H1 (cell line): ENCODE measurements around the gene SVOPL. TPM values are rescaled to one million over a fixed set of nuclear protein-coding genes. Genes with fewer than 3 reads are reported as not detected.

Experiments
- HDAC2 ChIP-seq, 2 experiments: fragments of 300-600 bp in 1 of 2; sonication (generic) in 1 of 2; IDR thresholded peaks; 2 replicates each; pipeline ENCODE4 v1.6.1; 2011 to 2012; ENCODE audit warnings: low read depth in 2 of 2, low read length in 2 of 2, mild to moderate bottlenecking in 2 of 2, moderate library complexity in 2 of 2, borderline replicate concordance in 1 of 2, inconsistent platforms in 1 of 2
- KDM1A ChIP-seq: fragments of 200-600, 300-600 bp; sonication (generic); IDR thresholded peaks from 2 replicates; pipeline ENCODE4 v1.7.1; 2016; ENCODE audit warnings: mild to moderate bottlenecking, low read length, borderline replicate concordance
- SAP30 ChIP-seq: fragments of 300-600 bp; sonication (generic); IDR thresholded peaks from 2 replicates; pipeline ENCODE4 v1.7.1; 2012; ENCODE audit warnings: low read length, moderate library complexity, mild to moderate bottlenecking, inconsistent platforms; ENCODE audit not compliant: insufficient read depth, insufficient replicate concordance
- SIN3A ChIP-seq, 2 experiments: IDR thresholded peaks in 1 of 2; conservative IDR thresholded peaks in 1 of 2; 2 replicates each; pipeline ENCODE4 v1.6.1; 2011 to 2012; ENCODE audit warnings: low read length in 2 of 2, improper control_type of control experiment in 1 of 2, low read depth in 1 of 2, mild to moderate bottlenecking in 1 of 2
- TAF1 ChIP-seq: IDR thresholded peaks from 2 replicates; pipeline ENCODE4 v1.6.1; 2011; ENCODE audit warnings: mild to moderate bottlenecking, low read depth, low read length
- YY1 ChIP-seq: IDR thresholded peaks from 2 replicates; pipeline ENCODE4 v1.6.1; 2011; ENCODE audit warnings: low read depth, mild to moderate bottlenecking, low read length
- polyA plus RNA-seq, 7 experiments: library from polyadenylated mRNA; depleted of rRNA in 3 of 7; stranded (reverse) in 5 of 7; unstranded in 2 of 7; fragments of >200 nt in 5 of 7; fragments of 200-250 nt in 2 of 7; gene quantifications; 1 replicate in 5 of 7; 2 replicates in 1 of 7; 4 replicates in 1 of 7; pipeline versions ENCODE4 v1.2.1 to v1.2.3, GENCODE V29; 2011 to 2013; ENCODE audit warnings: missing spikeins in 2 of 7, mixed read lengths in 2 of 7
- total RNA-seq: library from RNA; stranded (reverse); fragmentation: NEBNext Ultra II Directional; extraction: Animal tissue kit (Norgen Biotek cat#: 25700); gene quantifications from 2 replicates; pipeline ENCODE4 v1.2.1, GENCODE V29; 2021

The SVOPL gene
- total and polyA plus RNA-seq, 2 of the 8 experiments (the other 6 are each of a cell fraction or from before 2014, with no cell fraction given) = 1.1 to 1.4 TPM

DNA sequence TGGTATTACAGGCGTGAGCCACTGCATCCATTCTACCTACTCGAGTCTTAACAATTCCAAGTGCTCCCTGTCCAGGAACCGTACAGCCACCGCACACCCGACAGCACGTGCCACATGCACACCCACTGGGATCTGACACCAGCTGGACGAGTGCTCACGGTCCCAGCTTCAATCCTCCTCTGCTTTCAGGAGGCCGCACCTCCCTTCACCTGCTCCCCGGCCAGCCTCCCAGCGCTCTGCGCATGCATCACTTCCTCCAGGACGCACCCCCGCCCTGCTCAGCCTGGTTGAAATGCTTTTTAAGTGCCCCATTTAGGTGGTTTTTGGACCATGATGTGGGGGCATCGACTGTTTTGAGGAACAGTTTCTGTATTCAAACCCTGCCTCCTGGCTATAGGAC, 49.3 kb upstream of the SVOPL start (continued):
- no peak for TF ChIP-seq SAP30
- TF ChIP-seq HDAC2 (IDR thresholded peaks at IDR 0.05; ENCODE audit: borderline replicate concordance in 1 of 2, low read depth in 2 of 2, low read length in 2 of 2) = no peak
- TF ChIP-seq YY1 = no peak
- no peak for TF ChIP-seq SIN3A (conservative IDR thresholded peaks at IDR 0.05 in 1 of 2, IDR thresholded peaks at IDR 0.05 in 1 of 2; ENCODE audit: low read depth in 1 of 2, low read length in 2 of 2)
- no peak for TF ChIP-seq KDM1A
- no peak for TF ChIP-seq TAF1
